Natural killer cell treated with Interleukin-12 subunit alpha and Interleukin-12 subunit beta and Interleukin-15 and Interleukin-18, amount 100 ng/mL, for 72 hours (primary cell): ENCODE results near the gene LARGE1. TPM values are rescaled to one million over a fixed set of nuclear protein-coding genes. Genes with fewer than 3 reads are reported as not detected.

ENCODE experiments used
- ATAC-seq, 2 donors: fragments of 150-1000 bp; cut with Tn5 transposase in 1 of 2; sonication (Bioruptor Pico), chemical (Tn5 transposase) in 1 of 2; 2 replicates each; pipeline ENCODE4 v1.10.0; 2021
- DNase-seq: peaks from one replicate; pipeline ENCODE4 v3.0.0; 2022; ENCODE audit warnings: low spot score
- H3K27ac Mint-ChIP-seq, 2 donors: 1 replicate in 1 of 2; 2 replicates in 1 of 2; pipeline ENCODE4 v1.8.0; 2022; ENCODE audit warnings: mixed read lengths in 2 of 2, mild to moderate bottlenecking in 1 of 2, moderate library complexity in 1 of 2
- H3K27me3 Mint-ChIP-seq, 2 donors: 1 replicate in 1 of 2; 2 replicates in 1 of 2; pipeline ENCODE4 v1.8.0; 2022; ENCODE audit warnings: mixed read lengths in 2 of 2
- H3K36me3 Mint-ChIP-seq: one replicate; pipeline ENCODE4 v1.8.0; 2022; ENCODE audit warnings: mixed read lengths
- H3K4me1 Mint-ChIP-seq, 2 donors: 1 replicate in 1 of 2; 2 replicates in 1 of 2; pipeline ENCODE4 v1.8.0; 2022; ENCODE audit warnings: low read depth in 2 of 2, mixed read lengths in 2 of 2, mild to moderate bottlenecking in 1 of 2
- H3K4me3 Mint-ChIP-seq: one replicate; pipeline ENCODE4 v1.8.0; 2022; ENCODE audit warnings: mixed read lengths
- H3K9me3 Mint-ChIP-seq: 2 replicates; pipeline ENCODE4 v1.8.0; 2022; ENCODE audit warnings: mixed read lengths
- total RNA-seq, 2 donors: library from RNA; stranded (reverse); gene quantifications; one replicate each; pipeline ENCODE4 v1.2.3, GENCODE V29; 2022

The LARGE1 gene
- total RNA-seq, 2 donors from 2014 or later, result 6.9 to 9.0 TPM

- Mint-ChIP-seq H3K27me3 (no peaks in the 10 kb centered on the region), H3K27ac (no peak overlapping the region)
- no peak for DNase-seq
Measured at GRCh38 chr22:33745501-33745900, 174.8 kb downstream of the LARGE1 start.

GRCh38 chr22:33743756-33744155, 176.5 kb downstream of the LARGE1 start:
- no peak overlapping the region for H3K27ac Mint-ChIP-seq
- no peak overlapping the region for H3K4me3 Mint-ChIP-seq
- no peaks in the 10 kb centered on the region for H3K36me3 Mint-ChIP-seq
- H3K27me3 Mint-ChIP-seq, result no peaks in the 10 kb centered on the region
- peaks cover 8% of the 10 kb centered on the region for H3K9me3 Mint-ChIP-seq
- DNase-seq, result no peak
- no peaks in the 10 kb centered on the region for H3K4me1 Mint-ChIP-seq
- no peak for ATAC-seq

More at GRCh38 chr22:33745501-33745900, 174.8 kb downstream of the LARGE1 start:
- Mint-ChIP-seq H3K4me1 (no peaks in the 10 kb centered on the region), H3K4me3 (no peak overlapping the region), H3K36me3 (no peaks in the 10 kb centered on the region), H3K9me3 (peaks cover 12% of the 10 kb centered on the region)
- ATAC-seq, result no peak

GRCh38 chr22:33741025-33741424, 179.3 kb downstream of the LARGE1 start:
- no peak for DNase-seq
- H3K36me3 Mint-ChIP-seq, result no peaks in the 10 kb centered on the region
- no peaks in the 10 kb centered on the region for H3K27me3 Mint-ChIP-seq
- H3K27ac Mint-ChIP-seq, result no peak overlapping the region
- no peak for ATAC-seq
- no peaks in the 10 kb centered on the region for H3K4me1 Mint-ChIP-seq
- H3K9me3 Mint-ChIP-seq, result peaks cover 4% of the 10 kb centered on the region
- H3K4me3 Mint-ChIP-seq, result no peak overlapping the region

GRCh38 chr22:33739516-33739915, 180.8 kb downstream of the LARGE1 start:
- no peak overlapping the region for H3K4me3 Mint-ChIP-seq
- H3K27me3 Mint-ChIP-seq, result no peaks in the 10 kb centered on the region
- no peak for DNase-seq
- no peak for ATAC-seq
- no peaks in the 10 kb centered on the region for H3K36me3 Mint-ChIP-seq
- peaks cover 4% of the 10 kb centered on the region for H3K9me3 Mint-ChIP-seq
- H3K27ac Mint-ChIP-seq, result no peak overlapping the region
- no peaks in the 10 kb centered on the region for H3K4me1 Mint-ChIP-seq

GRCh38 chr22:33737662-33738061, 182.6 kb downstream of the LARGE1 start:
- H3K27me3 Mint-ChIP-seq, result no peaks in the 10 kb centered on the region
- DNase-seq, result no peak
- H3K36me3 Mint-ChIP-seq, result no peaks in the 10 kb centered on the region
- H3K27ac Mint-ChIP-seq, result no peak overlapping the region
- H3K9me3 Mint-ChIP-seq, result no peaks in the 10 kb centered on the region
- ATAC-seq, result no peak
- H3K4me1 Mint-ChIP-seq, result no peaks in the 10 kb centered on the region
- no peak overlapping the region for H3K4me3 Mint-ChIP-seq

- no peak for DNase-seq
- no peaks in the 10 kb centered on the region for H3K4me1 Mint-ChIP-seq
- no peaks in the 10 kb centered on the region for H3K36me3 Mint-ChIP-seq
- H3K4me3 Mint-ChIP-seq, result no peak overlapping the region
- H3K27ac Mint-ChIP-seq, result no peak overlapping the region
- H3K9me3 Mint-ChIP-seq, result peaks cover 3% of the 10 kb centered on the region
- no peaks in the 10 kb centered on the region for H3K27me3 Mint-ChIP-seq
- ATAC-seq, result no peak
Measured at GRCh38 chr22:33735978-33736377, 184.3 kb downstream of the LARGE1 start.

- no peak for DNase-seq
- Mint-ChIP-seq H3K36me3 (no peaks in the 10 kb centered on the region), H3K27ac (no peak overlapping the region), H3K4me3 (no peak overlapping the region), H3K4me1 (no peaks in the 10 kb centered on the region), H3K9me3 (peaks cover 8% of the 10 kb centered on the region), H3K27me3 (no peaks in the 10 kb centered on the region)
- ATAC-seq, result no peak
Measured at GRCh38 chr22:33728847-33729246, 191.4 kb downstream of the LARGE1 start.

- H3K4me3 Mint-ChIP-seq, result no peak overlapping the region
- DNase-seq (no peak), ATAC-seq (no peak)
- H3K9me3 Mint-ChIP-seq, result peaks cover 16% of the 10 kb centered on the region
- H3K27me3 Mint-ChIP-seq, result no peaks in the 10 kb centered on the region
- H3K27ac Mint-ChIP-seq, result no peak overlapping the region
- no peaks in the 10 kb centered on the region for H3K4me1 Mint-ChIP-seq
- no peaks in the 10 kb centered on the region for H3K36me3 Mint-ChIP-seq
Measured at GRCh38 chr22:33726294-33726734, 194.0 kb downstream of the LARGE1 start.

GRCh38 chr22:33723915-33724314, 196.4 kb downstream of the LARGE1 start:
- ATAC-seq, result no peak
- H3K27me3 Mint-ChIP-seq, result no peaks in the 10 kb centered on the region
- H3K36me3 Mint-ChIP-seq, result no peaks in the 10 kb centered on the region
- no peaks in the 10 kb centered on the region for H3K4me1 Mint-ChIP-seq
- no peak overlapping the region for H3K27ac Mint-ChIP-seq
- H3K9me3 Mint-ChIP-seq, result peaks cover 13% of the 10 kb centered on the region
- no peak for DNase-seq
- H3K4me3 Mint-ChIP-seq, result no peak overlapping the region

GRCh38 chr22:33722816-33723215, 197.5 kb downstream of the LARGE1 start:
- ATAC-seq (no peak), DNase-seq (no peak)
- Mint-ChIP-seq H3K27ac (no peak overlapping the region), H3K4me3 (no peak overlapping the region), H3K4me1 (no peaks in the 10 kb centered on the region), H3K27me3 (no peaks in the 10 kb centered on the region), H3K36me3 (no peaks in the 10 kb centered on the region), H3K9me3 (peaks cover 16% of the 10 kb centered on the region)

GRCh38 chr22:33720166-33720878, 200.0 kb downstream of the LARGE1 start:
- DNase-seq (no peak), ATAC-seq (no peak)
- Mint-ChIP-seq H3K27ac (no peak overlapping the region), H3K36me3 (no peaks in the 10 kb centered on the region), H3K27me3 (no peaks in the 10 kb centered on the region), H3K4me1 (no peaks in the 10 kb centered on the region), H3K4me3 (no peak overlapping the region), H3K9me3 (peaks cover 20% of the 10 kb centered on the region)

- H3K36me3 Mint-ChIP-seq, result no peaks in the 10 kb centered on the region
- no peak for DNase-seq
- ATAC-seq, result no peak
- no peak overlapping the region for H3K27ac Mint-ChIP-seq
- H3K4me3 Mint-ChIP-seq, result no peak overlapping the region
- H3K27me3 Mint-ChIP-seq, result no peaks in the 10 kb centered on the region
- H3K4me1 Mint-ChIP-seq, result no peaks in the 10 kb centered on the region
- H3K9me3 Mint-ChIP-seq, result peaks cover 18% of the 10 kb centered on the region
Measured at GRCh38 chr22:33717694-33718396, 202.4 kb downstream of the LARGE1 start.

GRCh38 chr22:33715237-33715985, 204.9 kb downstream of the LARGE1 start:
- Mint-ChIP-seq H3K27ac (no peak overlapping the region), H3K9me3 (peaks cover 19% of the 10 kb centered on the region), H3K27me3 (no peaks in the 10 kb centered on the region), H3K36me3 (no peaks in the 10 kb centered on the region), H3K4me1 (no peaks in the 10 kb centered on the region), H3K4me3 (no peak overlapping the region)
- no peak for DNase-seq
- ATAC-seq, result no peak

- Mint-ChIP-seq H3K4me3 (no peak overlapping the region), H3K9me3 (peaks cover 15% of the 10 kb centered on the region), H3K4me1 (no peaks in the 10 kb centered on the region), H3K27ac (no peak overlapping the region), H3K27me3 (no peaks in the 10 kb centered on the region), H3K36me3 (no peaks in the 10 kb centered on the region)
- ATAC-seq, result no peak
- DNase-seq, result no peak
Measured at GRCh38 chr22:33710326-33710725, 209.9 kb downstream of the LARGE1 start.
